DMS153 (cell line): ENCODE measurements around the gene ATG12.

Experiments used
- DNase-seq: peaks from one replicate; lab custom pipeline; 2025; lab: John Stamatoyannopoulos, UW

Gene ATG12

DNA sequence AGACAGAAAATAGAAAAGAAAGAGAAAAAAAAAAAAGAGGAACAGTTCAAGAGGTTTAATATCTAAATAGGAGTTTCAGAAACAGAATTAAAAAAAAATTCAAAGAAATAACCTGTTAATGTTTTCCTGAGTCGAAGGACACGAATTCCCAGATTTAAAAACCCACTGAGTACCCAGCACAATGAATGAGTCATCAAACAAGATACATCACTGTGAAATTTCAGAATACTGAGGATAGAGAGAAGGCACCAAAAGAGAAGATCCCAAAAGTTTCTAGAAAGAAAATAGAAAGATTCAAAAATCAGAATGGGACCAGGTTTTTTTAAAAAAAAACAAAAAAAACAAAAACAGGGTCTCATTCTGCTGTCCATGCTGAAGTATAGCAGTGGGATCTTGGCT lies 33.7 kb downstream of the ATG12 start:
- no peak for DNase-seq

- DNase-seq, result no peak
Observed at GRCh38 chr5:115806986-115807653, 34.2 kb downstream of the ATG12 start.

DNA sequence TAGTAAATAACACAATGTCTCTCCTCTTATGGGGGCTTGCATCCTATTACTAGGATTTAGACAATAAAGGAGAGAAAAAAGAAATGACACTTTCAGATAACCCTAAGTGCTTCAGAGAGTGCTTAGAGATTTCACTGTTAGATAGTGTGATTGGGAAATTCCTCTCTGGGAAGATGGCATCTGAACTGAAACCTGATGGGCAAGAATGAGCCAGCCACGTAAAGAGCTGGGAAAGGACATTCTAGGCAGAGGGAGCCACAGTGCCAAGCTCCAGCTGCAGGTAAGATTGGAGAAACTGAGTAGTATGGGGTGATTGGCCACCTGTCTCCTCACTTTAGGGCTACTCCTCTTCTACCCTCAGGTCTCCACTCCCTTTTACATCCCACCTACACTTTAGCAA lies 39.4 kb downstream of the ATG12 start:
- DNase-seq, result no peak

DNA sequence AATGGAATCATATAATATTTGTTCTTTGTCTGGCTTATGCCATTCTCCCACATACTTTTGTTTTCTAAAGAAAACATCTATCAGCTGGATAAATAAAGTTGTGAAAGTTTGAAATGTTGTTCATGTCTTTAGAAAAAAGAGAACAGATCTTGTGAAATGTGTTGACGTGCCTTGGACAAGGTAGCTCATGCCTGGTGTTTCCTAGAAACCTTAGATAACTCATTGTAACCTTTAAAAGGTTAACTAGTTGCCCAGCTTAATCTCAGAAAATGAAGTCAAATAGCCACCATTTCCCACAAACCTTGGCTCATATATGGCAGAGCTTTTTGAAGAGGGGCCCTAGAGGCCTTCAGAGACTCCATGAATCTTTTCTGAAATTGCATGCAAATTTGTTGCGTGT lies 40.2 kb downstream of the ATG12 start:
- no peak for DNase-seq

DNA sequence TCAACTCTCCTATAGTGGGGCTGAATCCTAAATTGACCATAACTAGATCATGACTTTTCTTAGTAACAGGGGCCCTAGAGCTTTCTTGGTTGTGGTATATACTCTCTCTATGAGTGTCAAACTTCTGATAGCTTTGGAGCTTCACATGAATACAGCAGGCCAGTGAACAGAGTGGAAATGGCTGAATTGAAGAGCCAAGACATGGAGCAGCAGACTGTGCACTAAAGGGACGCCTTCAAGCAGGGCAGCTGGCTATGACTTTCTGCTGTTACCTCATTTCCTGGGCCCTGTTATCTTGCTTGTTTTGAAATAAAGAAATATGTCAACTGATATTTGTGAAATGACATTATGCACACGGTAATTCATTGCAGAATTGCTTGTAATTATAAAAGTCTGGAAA lies 41.3 kb downstream of the ATG12 start:
- DNase-seq, result no peak

- no peak for DNase-seq
Observed at GRCh38 chr5:115798252-115798651, 43.1 kb downstream of the ATG12 start.

DNA sequence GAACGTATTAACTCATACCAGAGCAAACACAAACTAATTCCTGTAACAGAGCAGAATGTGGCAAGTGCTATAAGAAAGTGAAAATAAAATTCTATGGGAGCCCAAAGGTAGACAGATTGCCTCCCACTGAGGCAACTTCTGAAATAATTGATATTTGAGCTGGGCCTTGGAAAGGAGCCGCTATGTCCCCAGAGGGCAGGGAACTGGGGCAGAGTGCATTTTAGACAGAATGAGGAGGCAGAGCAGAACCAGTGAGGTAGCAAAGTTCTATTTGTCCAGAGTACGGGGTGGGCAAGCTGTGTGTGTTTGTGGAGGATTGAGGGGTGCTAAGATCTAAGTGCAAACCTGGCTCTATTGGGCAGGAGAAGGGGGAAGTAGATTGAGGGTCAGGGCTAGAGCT lies 44.7 kb downstream of the ATG12 start:
- DNase-seq, result no peak

GRCh38 chr5:115795700-115796099 lies 45.7 kb downstream of the ATG12 start:
- no peak for DNase-seq

DNA sequence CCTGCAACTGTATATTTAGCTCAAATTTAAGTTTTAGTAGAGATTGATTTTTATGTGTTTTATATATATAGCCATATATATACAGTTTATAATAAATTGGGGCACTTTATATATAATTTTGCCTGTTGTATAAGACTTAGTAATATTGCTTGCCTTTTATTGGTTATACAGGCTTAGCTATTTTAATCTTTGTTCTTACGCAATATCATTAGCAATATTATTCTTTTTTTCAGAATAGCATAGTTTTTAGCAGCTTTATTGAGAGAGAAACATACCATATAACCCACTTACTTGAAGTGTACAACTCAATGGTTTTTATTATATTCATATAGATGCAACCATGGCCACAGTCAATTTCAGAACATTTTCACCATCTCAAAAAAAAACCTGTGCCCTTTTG lies 52.9 kb downstream of the ATG12 start:
- DNase-seq, result no peak

DNA sequence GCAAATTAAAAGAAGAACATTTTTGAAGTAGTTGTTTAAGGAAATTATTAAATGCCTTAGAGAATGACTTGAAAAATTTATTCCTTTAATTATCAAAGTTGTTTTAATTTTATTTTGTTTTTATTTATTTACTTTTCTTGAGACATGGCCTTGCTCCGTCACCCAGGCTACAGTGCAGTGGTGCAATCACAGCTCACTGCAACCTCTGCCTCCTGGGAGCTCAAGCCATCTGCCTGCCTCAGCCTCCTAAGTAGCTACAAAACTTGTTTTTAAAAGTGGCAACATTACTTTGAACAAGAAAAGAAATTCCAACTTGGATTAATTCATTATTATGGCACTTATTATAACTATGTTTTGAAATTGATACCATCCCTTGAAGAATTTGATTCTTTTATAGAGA lies 53.9 kb downstream of the ATG12 start:
- no peak for DNase-seq

GRCh38 chr5:115785381-115786065 lies 55.8 kb downstream of the ATG12 start:
- no peak for DNase-seq

- DNase-seq, result no peak
Observed at GRCh38 chr5:115778417-115778816, 62.9 kb downstream of the ATG12 start.
